HG03354 (cell line): ENCODE results near the gene MKRN2OS.
"Not testable (repeated sequence)": the region's sequence is repeated elsewhere in the genome, so short reads cannot be mapped to it uniquely, and the experiment has no call there.

Experiments
- ATAC-seq: cut with Tn5 transposase; IDR thresholded peaks from one replicate; pipeline ENCODE4 v1.9.1; 2021; ENCODE audit warnings: mild to moderate bottlenecking; ENCODE audit not compliant: unreplicated experiment, poor library complexity, severe bottlenecking

Gene MKRN2OS

GRCh38 chr3:12566976-12567375 lies 21.7 kb upstream of the MKRN2OS start:
- no peak for ATAC-seq

- no peak for ATAC-seq
Measured at GRCh38 chr3:12562451-12562850, 17.2 kb upstream of the MKRN2OS start.

GRCh38 chr3:12561397-12561796 lies 16.1 kb upstream of the MKRN2OS start:
- ATAC-seq = no peak

- ATAC-seq = peak; percentile 37
Measured at GRCh38 chr3:12560505-12561190, 15.3 kb upstream of the MKRN2OS start.

GRCh38 chr3:12559520-12559919 lies 14.2 kb upstream of the MKRN2OS start:
- ATAC-seq = no peak

GRCh38 chr3:12558706-12559105 lies 13.4 kb upstream of the MKRN2OS start:
- no peak for ATAC-seq

GRCh38 chr3:12557473-12558100 lies 12.3 kb upstream of the MKRN2OS start:
- no peak for ATAC-seq

GRCh38 chr3:12556690-12557472 lies 11.6 kb upstream of the MKRN2OS start, which contains the start of gene MKRN2:
Gene MKRN2, plus strand, starts transcription at chr3:12557087. Its CDS starts 64 bp downstream, at chr3:12557151.
- ATAC-seq = peak; percentile 87

- ATAC-seq = no peak
Measured at GRCh38 chr3:12556314-12556689, 11.0 kb upstream of the MKRN2OS start.

- ATAC-seq = no peak
Measured at GRCh38 chr3:12553921-12554391, 8.7 kb upstream of the MKRN2OS start.

- no peak for ATAC-seq
Measured at GRCh38 chr3:12549971-12550760, 4.9 kb upstream of the MKRN2OS start.

- ATAC-seq = no peak
Measured at GRCh38 chr3:12544652-12545472, 437 bp downstream of the MKRN2OS start.

- ATAC-seq = not testable (repeated sequence)
Measured at GRCh38 chr3:12543497-12543896, 1.8 kb downstream of the MKRN2OS start.

- no peak for ATAC-seq
Measured at GRCh38 chr3:12541625-12542024, 3.7 kb downstream of the MKRN2OS start.

GRCh38 chr3:12536423-12536822 lies 8.9 kb downstream of the MKRN2OS start:
- no peak for ATAC-seq

- no peak for ATAC-seq
Measured at GRCh38 chr3:12532182-12532581, 13.1 kb downstream of the MKRN2OS start.

GRCh38 chr3:12527757-12528143 lies 17.5 kb downstream of the MKRN2OS start:
- ATAC-seq = no peak

GRCh38 chr3:12522721-12523120 lies 22.6 kb downstream of the MKRN2OS start:
- ATAC-seq = no peak

GRCh38 chr3:12521010-12521409 lies 24.3 kb downstream of the MKRN2OS start:
- no peak for ATAC-seq
